ENCODE measurements around the gene EVA1A. TPM values are rescaled to one million over a fixed set of nuclear protein-coding genes. Genes with fewer than 3 reads are reported as not detected.

The EVA1A gene
- total RNA-seq, 2 experiments from 2014 or later = not detected

DNA sequence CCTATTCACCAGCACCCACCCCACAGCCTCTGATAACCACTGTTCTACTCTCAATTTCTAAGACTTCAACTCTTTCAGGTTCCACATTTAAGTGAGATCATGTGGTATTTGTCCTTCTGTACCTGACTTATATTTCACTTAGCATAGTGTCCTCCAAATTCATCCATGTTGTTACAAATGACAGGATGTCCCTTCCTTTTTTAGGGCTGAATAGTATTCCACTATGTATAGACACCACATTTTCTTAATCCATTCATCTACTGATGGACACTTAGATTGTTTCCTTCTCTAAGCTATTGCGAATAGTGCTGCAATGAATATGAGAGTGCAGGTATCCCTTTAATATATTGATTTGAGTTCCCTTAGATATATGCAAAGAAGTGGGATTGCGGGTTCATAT lies 100.1 kb downstream of the EVA1A start:
- Histone ChIP-seq H3K9me3 (ENCODE audit: low read length) (no peaks in the 10 kb centered on the region), H3K79me2 (ENCODE audit: insufficient read depth, low read depth, low read length) (no peaks in the 10 kb centered on the region), H3K9me2 (ENCODE audit: insufficient read depth, low read length) (no peaks in the 10 kb centered on the region), H3K36me3 (ENCODE audit: insufficient read depth, low read length) (no peaks in the 10 kb centered on the region), H3K4me1 (ENCODE audit: insufficient read depth, low read length, poor library complexity, severe bottlenecking) (no peaks in the 10 kb centered on the region), H2AFZ (ENCODE audit: low read length) (no peak overlapping the region), H3K27ac (ENCODE audit: low read depth, low read length, poor library complexity, severe bottlenecking) (no peak overlapping the region), H3K4me2 (ENCODE audit: low read length) (no peak overlapping the region), H4K20me1 (ENCODE audit: insufficient read depth, low read length) (no peaks in the 10 kb centered on the region), H3K4me3 (ENCODE audit: low read depth, low read length, poor library complexity, severe bottlenecking) (no peak overlapping the region)
- POLR2A ChIA-PET = no interaction called here
- BruUV-seq (replicated peaks) = no TSS peak
- no peak for TF ChIP-seq EZH2phosphoT487 (IDR thresholded peaks at IDR 0.05; ENCODE audit: borderline replicate concordance, low read depth, low read length)
- TF ChIP-seq, protein P1, sequence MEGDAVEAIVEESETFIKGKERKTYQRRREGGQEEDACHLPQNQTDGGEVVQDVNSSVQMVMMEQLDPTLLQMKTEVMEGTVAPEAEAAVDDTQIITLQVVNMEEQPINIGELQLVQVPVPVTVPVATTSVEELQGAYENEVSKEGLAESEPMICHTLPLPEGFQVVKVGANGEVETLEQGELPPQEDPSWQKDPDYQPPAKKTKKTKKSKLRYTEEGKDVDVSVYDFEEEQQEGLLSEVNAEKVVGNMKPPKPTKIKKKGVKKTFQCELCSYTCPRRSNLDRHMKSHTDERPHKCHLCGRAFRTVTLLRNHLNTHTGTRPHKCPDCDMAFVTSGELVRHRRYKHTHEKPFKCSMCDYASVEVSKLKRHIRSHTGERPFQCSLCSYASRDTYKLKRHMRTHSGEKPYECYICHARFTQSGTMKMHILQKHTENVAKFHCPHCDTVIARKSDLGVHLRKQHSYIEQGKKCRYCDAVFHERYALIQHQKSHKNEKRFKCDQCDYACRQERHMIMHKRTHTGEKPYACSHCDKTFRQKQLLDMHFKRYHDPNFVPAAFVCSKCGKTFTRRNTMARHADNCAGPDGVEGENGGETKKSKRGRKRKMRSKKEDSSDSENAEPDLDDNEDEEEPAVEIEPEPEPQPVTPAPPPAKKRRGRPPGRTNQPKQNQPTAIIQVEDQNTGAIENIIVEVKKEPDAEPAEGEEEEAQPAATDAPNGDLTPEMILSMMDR (conservative IDR thresholded peaks at IDR 0.05; ENCODE audit: low read length) = no peak
- intact Hi-C loops (cut with micrococcal nuclease; ENCODE audit: unreplicated experiment) = loop anchor here (10.0 kb wide), 1 partner anchor 144 kb away; no protein-coding TSS in a partner anchor
- DNase-seq (ENCODE audit: low spot score) = no peak
- CTCF ChIA-PET (ENCODE audit: unreplicated experiment) = no interaction called here

DNA sequence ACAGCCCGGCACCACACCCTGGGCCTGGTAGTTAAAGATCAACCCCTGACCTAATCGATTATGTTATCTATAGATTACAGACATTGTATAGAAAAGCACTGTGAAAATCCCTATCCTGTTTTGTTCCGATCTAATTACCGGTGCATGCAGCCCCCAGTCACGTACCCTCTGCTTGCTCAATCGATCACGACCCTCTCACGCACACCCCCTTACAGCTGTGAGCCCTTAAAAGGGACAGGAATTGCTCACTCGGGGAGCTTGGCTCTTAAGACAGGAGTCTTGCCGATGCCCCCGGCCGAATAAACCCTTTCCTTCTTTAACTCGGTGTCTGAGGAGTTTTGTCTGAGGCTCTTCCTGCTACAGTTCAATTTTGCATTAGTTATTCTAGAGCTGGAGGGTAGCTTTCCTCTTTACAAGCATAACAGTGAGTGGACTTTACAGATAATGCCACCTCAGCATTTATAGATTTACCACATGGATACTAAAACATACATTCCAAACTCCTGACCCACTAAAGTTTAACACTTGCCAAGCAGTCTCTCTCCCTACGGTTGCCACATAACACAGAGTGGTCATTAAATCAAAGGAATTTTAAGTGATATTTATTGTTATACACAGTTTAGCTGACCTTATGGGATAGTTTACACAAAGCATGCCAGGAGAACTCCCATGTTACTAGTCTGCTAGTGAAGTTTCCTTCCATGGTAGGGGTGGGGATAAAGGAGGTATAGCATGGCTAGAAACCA lies 101.0 kb downstream of the EVA1A start:
- Histone ChIP-seq H3K27ac (ENCODE audit: low read depth, low read length, poor library complexity, severe bottlenecking) (no peak overlapping the region), H3K4me3 (ENCODE audit: low read depth, low read length, poor library complexity, severe bottlenecking) (no peak overlapping the region), H3K9me2 (ENCODE audit: insufficient read depth, low read length) (no peaks in the 10 kb centered on the region), H4K20me1 (ENCODE audit: insufficient read depth, low read length) (no peaks in the 10 kb centered on the region), H2AFZ (ENCODE audit: low read length) (no peak overlapping the region), H3K9me3 (ENCODE audit: low read length) (no peaks in the 10 kb centered on the region), H3K4me1 (ENCODE audit: insufficient read depth, low read length, poor library complexity, severe bottlenecking) (no peaks in the 10 kb centered on the region), H3K36me3 (ENCODE audit: insufficient read depth, low read length) (no peaks in the 10 kb centered on the region), H3K79me2 (ENCODE audit: insufficient read depth, low read depth, low read length) (no peaks in the 10 kb centered on the region), H3K4me2 (ENCODE audit: low read length) (no peak overlapping the region)
- ChIA-PET POLR2A (no interaction called here), CTCF (ENCODE audit: unreplicated experiment) (no interaction called here)
- DNase-seq (ENCODE audit: low spot score) = no peak
- BruUV-seq (replicated peaks) = no TSS peak
- TF ChIP-seq EZH2phosphoT487 (IDR thresholded peaks at IDR 0.05; ENCODE audit: borderline replicate concordance, low read depth, low read length) = no peak
- TF ChIP-seq, protein P1 (conservative IDR thresholded peaks at IDR 0.05; ENCODE audit: low read length) = no peak
- intact Hi-C loops (cut with micrococcal nuclease; ENCODE audit: unreplicated experiment) = loop anchor here (10.0 kb wide), 1 partner anchor 145 kb away; no protein-coding TSS in a partner anchor

DNA sequence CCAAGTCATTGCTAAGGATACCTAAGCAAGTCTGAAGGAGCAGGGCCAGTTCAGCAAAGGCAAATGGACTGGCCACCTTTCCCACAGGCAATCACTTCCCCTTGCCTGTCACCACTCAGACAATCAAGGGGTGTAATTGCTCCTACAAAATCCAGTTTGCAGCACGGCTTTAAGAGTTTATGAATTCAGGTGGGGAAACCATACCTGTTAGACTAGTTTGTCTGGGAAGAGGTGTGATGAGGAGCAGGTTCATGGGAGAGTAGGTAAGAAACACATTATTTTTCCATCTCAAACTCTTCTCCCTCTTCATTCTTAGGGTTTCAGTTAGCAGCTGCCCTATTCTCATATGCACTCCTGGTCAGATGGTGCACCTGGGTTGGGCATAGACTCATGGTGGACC lies 102.5 kb downstream of the EVA1A start:
- ChIA-PET POLR2A (no interaction called here), CTCF (ENCODE audit: unreplicated experiment) (no interaction called here)
- BruUV-seq (replicated peaks) = no TSS peak
- Histone ChIP-seq H3K9me3 (ENCODE audit: low read length) (no peaks in the 10 kb centered on the region), H3K4me2 (ENCODE audit: low read length) (no peak overlapping the region), H3K27ac (ENCODE audit: low read depth, low read length, poor library complexity, severe bottlenecking) (no peak overlapping the region), H3K36me3 (ENCODE audit: insufficient read depth, low read length) (no peaks in the 10 kb centered on the region), H3K4me1 (ENCODE audit: insufficient read depth, low read length, poor library complexity, severe bottlenecking) (no peaks in the 10 kb centered on the region), H3K9me2 (ENCODE audit: insufficient read depth, low read length) (no peaks in the 10 kb centered on the region), H2AFZ (ENCODE audit: low read length) (no peak overlapping the region), H3K4me3 (ENCODE audit: low read depth, low read length, poor library complexity, severe bottlenecking) (no peak overlapping the region), H3K79me2 (ENCODE audit: insufficient read depth, low read depth, low read length) (no peaks in the 10 kb centered on the region), H4K20me1 (ENCODE audit: insufficient read depth, low read length) (no peaks in the 10 kb centered on the region)
- DNase-seq (ENCODE audit: low spot score) = no peak
- intact Hi-C loops (cut with micrococcal nuclease; ENCODE audit: unreplicated experiment) = no loop called here
- TF ChIP-seq, protein P1 (conservative IDR thresholded peaks at IDR 0.05; ENCODE audit: low read length) = no peak
- TF ChIP-seq EZH2phosphoT487 (IDR thresholded peaks at IDR 0.05; ENCODE audit: borderline replicate concordance, low read depth, low read length) = no peak
